SK-N-SH (cell line): Measurements from ENCODE around the gene IQGAP1. TPM values are rescaled to one million over a fixed set of nuclear protein-coding genes. Genes with fewer than 3 reads are reported as not detected.

Source experiments
- CTCF ChIA-PET: fragments of 300-600, 350-600 bp; formaldehyde crosslinking; extraction: SDS; loops from one replicate; lab custom pipeline; 2021; lab: Yijun Ruan, JAX
- POLR2A ChIA-PET: fragments of 350-600 bp; sonication (Branson Sonifier 250); formaldehyde crosslinking; extraction: SDS; loops from one replicate; lab custom pipeline; 2020; ENCODE audit warnings: antibody characterized with exemption, inconsistent platforms; lab: Yijun Ruan, JAX
- DNase-seq: peaks from one replicate; pipeline ENCODE4 v3.0.0; 2012
- H2AFZ ChIP-seq: fragments of 200-600 bp; sonication (generic); 2 replicates; pipeline ENCODE4 v1.8.1; 2016; ENCODE audit warnings: antibody characterized with exemption, mild to moderate bottlenecking, low read depth
- H3F3A ChIP-seq: fragments of 200-600 bp; sonication (generic); replicated peaks from 2 replicates; pipeline ENCODE3; 2016; ENCODE audit warnings: antibody characterized with exemption, mild to moderate bottlenecking; ENCODE audit not compliant: insufficient read depth
- H3K27ac ChIP-seq, 2 experiments: fragments of 200-500 bp in 1 of 2; fragments of 200-600 bp in 1 of 2; sonication (Bioruptor generic) in 1 of 2; sonication (generic), shearing (Covaris generic) in 1 of 2; 2 replicates each; pipeline versions ENCODE4 v1.5.1 to v1.6.1; 2014 to 2016; ENCODE audit warnings: low read depth in 2 of 2, inconsistent platforms in 1 of 2, low read length in 1 of 2, mild to moderate bottlenecking in 1 of 2, mixed read lengths in 1 of 2
- H3K27me3 ChIP-seq: fragments of 200-600 bp; sonication (generic), shearing (Covaris generic); 2 replicates; pipeline ENCODE4 v1.6.1; 2016; ENCODE audit warnings: mixed run types; ENCODE audit not compliant: insufficient read depth
- H3K36me3 ChIP-seq, 2 experiments: fragments of 200-500 bp in 1 of 2; fragments of 200-600 bp in 1 of 2; sonication (Bioruptor generic) in 1 of 2; sonication (generic) in 1 of 2; replicated peaks in 1 of 2; 2 replicates each; pipeline versions ENCODE3 to v1.5.1; 2014 to 2016; ENCODE audit warnings: low read length in 1 of 2, mild to moderate bottlenecking in 1 of 2; ENCODE audit not compliant: insufficient read depth in 2 of 2, control insufficient read depth in 1 of 2
- H3K4me1 ChIP-seq, 2 experiments: fragments of 200-500 bp in 1 of 2; fragments of 200-600 bp in 1 of 2; sonication (Bioruptor generic) in 1 of 2; sonication (generic), shearing (Covaris generic) in 1 of 2; 2 replicates each; pipeline versions ENCODE4 v1.5.1 to v1.6.1; 2014 to 2016; ENCODE audit warnings: low read depth in 1 of 2, low read length in 1 of 2, mixed run types in 1 of 2; ENCODE audit not compliant: insufficient read depth in 2 of 2, control insufficient read depth in 1 of 2
- H3K4me2 ChIP-seq: fragments of 200-600 bp; sonication (generic), shearing (Covaris generic); 2 replicates; pipeline ENCODE4 v1.6.1; 2017; ENCODE audit warnings: mixed run types
- H3K4me3 ChIP-seq, 2 experiments: fragments of 200-500 bp in 1 of 2; fragments of 200-600 bp in 1 of 2; sonication (Bioruptor generic) in 1 of 2; sonication (generic), shearing (Covaris generic) in 1 of 2; 2 replicates each; pipeline versions ENCODE4 v1.5.1 to v1.8.1; 2014 to 2016; ENCODE audit warnings: low read depth in 2 of 2, inconsistent platforms in 1 of 2, low read length in 1 of 2, mild to moderate bottlenecking in 1 of 2, mixed read lengths in 1 of 2, moderate library complexity in 1 of 2
- H3K79me2 ChIP-seq: fragments of 200-600 bp; sonication (generic); 2 replicates; pipeline ENCODE4 v1.8.1; 2017; ENCODE audit warnings: mild to moderate bottlenecking; ENCODE audit not compliant: insufficient read depth
- H3K9ac ChIP-seq: fragments of 200-600 bp; sonication (generic); 2 replicates; pipeline ENCODE4 v1.6.1; 2017; ENCODE audit warnings: mixed run types
- H3K9me2 ChIP-seq: fragments of 200-600 bp; sonication (generic); 2 replicates; pipeline ENCODE4 v1.6.1; 2017; ENCODE audit warnings: mixed run types
- H3K9me3 ChIP-seq: fragments of 200-600 bp; sonication (generic); 2 replicates; pipeline ENCODE4 v1.6.1; 2017; ENCODE audit warnings: mixed run types, mild to moderate bottlenecking, moderate library complexity
- H4K20me1 ChIP-seq: fragments of 200-600 bp; sonication (generic); 2 replicates; pipeline ENCODE4 v1.6.1; 2017; ENCODE audit warnings: mild to moderate bottlenecking, mixed run types; ENCODE audit not compliant: insufficient read depth
- FOSL2 ChIP-seq: IDR thresholded peaks from 2 replicates; pipeline ENCODE4 v1.4.0; 2012; ENCODE audit warnings: low read depth, mild to moderate bottlenecking, moderate library complexity, borderline replicate concordance
- NFIC ChIP-seq: IDR thresholded peaks from 2 replicates; pipeline ENCODE4 v1.4.0; 2012; ENCODE audit warnings: borderline replicate concordance
- RCOR1 ChIP-seq: fragments of 150-350 bp; IDR thresholded peaks from 2 replicates; pipeline ENCODE4 v1.6.1; 2017; ENCODE audit warnings: antibody characterized with exemption, low read length
- RXRA ChIP-seq: IDR thresholded peaks from 2 replicates; pipeline ENCODE4 v1.4.0; 2012; ENCODE audit warnings: low read depth, mild to moderate bottlenecking, borderline replicate concordance
- YY1 ChIP-seq: IDR thresholded peaks from 2 replicates; pipeline ENCODE4 v1.4.0; 2012; ENCODE audit warnings: low read depth, mild to moderate bottlenecking
- WGBS: methylation state at CpG from one replicate; pipeline ENCODE4 v1.1.6; 2017; ENCODE audit warnings: low lambda C conversion rate; 5-methylcytosine and 5-hydroxymethylcytosine counted together
- polyA plus RNA-seq, 3 experiments: library from polyadenylated mRNA; depleted of rRNA; stranded (reverse); fragments of >200 nt; gene quantifications; 2 replicates each; pipeline ENCODE4 v1.2.3, GENCODE V29; 2012
- TF ChIP-seq, protein P1 (sequence below): IDR thresholded peaks from 2 replicates; pipeline ENCODE4 v1.4.0; 2012; ENCODE audit warnings: low read depth, borderline replicate concordance
- TF ChIP-seq, protein P2 (sequence below): IDR thresholded peaks from 2 replicates; pipeline ENCODE4 v1.4.0; 2012; ENCODE audit warnings: low read depth, borderline replicate concordance
- TF ChIP-seq, protein P3 (sequence below): IDR thresholded peaks from 2 replicates; pipeline ENCODE4 v1.6.1; 2012; ENCODE audit warnings: mild to moderate bottlenecking, low read depth, low read length, moderate library complexity

IQGAP1 gene
- polyA plus RNA-seq, 1 of the 3 experiments (the other 2 are of a cell fraction) = 56.5 TPM

DNA sequence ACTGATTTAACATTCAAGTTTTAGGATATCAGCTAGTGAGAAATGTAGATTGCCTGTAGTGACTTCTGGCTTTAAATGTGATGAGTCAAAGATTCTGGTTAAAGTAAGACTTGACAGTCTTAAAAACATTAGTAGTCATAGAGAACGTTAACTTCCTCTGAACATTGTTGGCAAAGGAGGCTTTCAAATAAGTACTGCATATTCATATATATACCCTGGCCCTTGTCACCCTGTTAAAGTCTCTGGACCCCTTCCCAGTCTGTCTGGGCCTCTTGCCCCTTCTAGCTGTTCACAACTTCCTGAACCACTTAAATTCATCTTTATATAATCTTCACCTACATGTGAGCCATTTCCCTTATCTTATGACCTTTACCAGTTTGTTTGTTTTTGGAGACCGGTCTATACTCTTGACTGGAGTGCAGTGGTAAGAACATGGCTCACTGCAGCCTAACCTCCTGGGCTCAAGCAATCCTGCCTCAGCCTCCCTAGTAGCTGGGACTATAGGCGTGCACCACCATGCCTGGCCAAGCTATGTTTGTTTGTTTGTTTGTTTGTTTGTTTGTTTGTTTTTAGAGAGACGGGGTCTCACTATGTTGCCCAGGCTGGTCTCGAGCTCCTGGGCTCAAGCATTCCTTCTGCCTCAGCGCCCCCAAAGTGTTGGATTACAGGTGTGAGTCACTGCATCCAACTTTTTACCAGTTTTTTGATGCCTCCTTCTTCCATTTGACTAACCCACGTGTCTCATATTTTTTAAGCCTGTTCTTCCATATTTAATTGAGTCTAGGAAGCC, 77.3 kb downstream of the IQGAP1 start (continued):
- TF ChIP-seq, protein P1, sequence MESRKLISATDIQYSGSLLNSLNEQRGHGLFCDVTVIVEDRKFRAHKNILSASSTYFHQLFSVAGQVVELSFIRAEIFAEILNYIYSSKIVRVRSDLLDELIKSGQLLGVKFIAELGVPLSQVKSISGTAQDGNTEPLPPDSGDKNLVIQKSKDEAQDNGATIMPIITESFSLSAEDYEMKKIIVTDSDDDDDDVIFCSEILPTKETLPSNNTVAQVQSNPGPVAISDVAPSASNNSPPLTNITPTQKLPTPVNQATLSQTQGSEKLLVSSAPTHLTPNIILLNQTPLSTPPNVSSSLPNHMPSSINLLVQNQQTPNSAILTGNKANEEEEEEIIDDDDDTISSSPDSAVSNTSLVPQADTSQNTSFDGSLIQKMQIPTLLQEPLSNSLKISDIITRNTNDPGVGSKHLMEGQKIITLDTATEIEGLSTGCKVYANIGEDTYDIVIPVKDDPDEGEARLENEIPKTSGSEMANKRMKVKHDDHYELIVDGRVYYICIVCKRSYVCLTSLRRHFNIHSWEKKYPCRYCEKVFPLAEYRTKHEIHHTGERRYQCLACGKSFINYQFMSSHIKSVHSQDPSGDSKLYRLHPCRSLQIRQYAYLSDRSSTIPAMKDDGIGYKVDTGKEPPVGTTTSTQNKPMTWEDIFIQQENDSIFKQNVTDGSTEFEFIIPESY = no peak

DNA sequence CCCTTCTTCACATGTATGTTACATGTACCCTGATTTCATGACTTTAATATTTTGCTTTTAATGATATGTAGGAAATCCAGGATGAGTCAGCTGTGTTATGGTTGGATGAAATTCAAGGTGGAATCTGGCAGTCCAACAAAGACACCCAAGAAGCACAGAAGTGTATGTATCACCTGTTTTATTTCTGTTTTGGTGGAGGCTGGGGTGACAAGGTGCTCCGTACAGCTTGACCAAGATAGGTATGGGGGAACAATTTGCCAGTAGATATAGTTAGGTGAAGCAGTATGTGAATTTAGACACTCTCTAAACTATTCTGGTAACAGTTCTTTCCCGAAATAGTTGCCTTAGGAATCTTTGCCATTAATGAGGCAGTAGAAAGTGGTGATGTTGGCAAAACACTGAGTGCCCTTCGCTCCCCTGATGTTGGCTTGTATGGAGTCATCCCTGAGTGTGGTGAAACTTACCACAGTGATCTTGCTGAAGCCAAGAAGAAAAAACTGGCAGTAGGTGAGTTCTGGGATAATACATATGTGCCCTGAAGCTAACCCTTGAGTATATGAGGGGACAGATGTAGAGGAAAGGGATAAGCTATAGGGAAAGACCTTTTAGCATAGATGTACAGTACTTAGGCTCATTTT, 78.0 kb downstream of the IQGAP1 start:
- CTCF ChIA-PET = interaction anchor here (0.8 to 1.6 kb wide), 3 partner anchors 16 to 420 kb away, joined by 3 to 10 read pairs (median 5); no protein-coding TSS in a partner anchor
- peak overlapping the region; percentile 23; the same call in 1 of the 2 replicates for H3K4me2 ChIP-seq
- 89% methylated on average over 3 of the region's 3 CpGs for WGBS
- H3K9me3 ChIP-seq = no peaks in the 10 kb centered on the region
- peaks cover 0 to 27% of the 10 kb centered on the region in 2 experiments; a peak in 2 of 4 replicates for H3K4me1 ChIP-seq
- peaks cover 41% of the 10 kb centered on the region for H3F3A ChIP-seq
- POLR2A ChIA-PET = interaction anchor here (0.7 kb wide), 1 partner anchor 141 kb away, joined by 3 read pairs; no protein-coding TSS in a partner anchor
- no peaks in the 10 kb centered on the region for H3K27me3 ChIP-seq
- peak; percentile 57; the same call in 1 of the 2 replicates for TF ChIP-seq NFIC
- TF ChIP-seq, protein P2, sequence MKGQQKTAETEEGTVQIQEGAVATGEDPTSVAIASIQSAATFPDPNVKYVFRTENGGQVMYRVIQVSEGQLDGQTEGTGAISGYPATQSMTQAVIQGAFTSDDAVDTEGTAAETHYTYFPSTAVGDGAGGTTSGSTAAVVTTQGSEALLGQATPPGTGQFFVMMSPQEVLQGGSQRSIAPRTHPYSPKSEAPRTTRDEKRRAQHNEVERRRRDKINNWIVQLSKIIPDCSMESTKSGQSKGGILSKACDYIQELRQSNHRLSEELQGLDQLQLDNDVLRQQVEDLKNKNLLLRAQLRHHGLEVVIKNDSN = no peak
- peak; percentile 33; the same call in 1 of the 2 replicates for TF ChIP-seq FOSL2
- TF ChIP-seq RXRA = no peak
- TF ChIP-seq RCOR1 = no peak
- TF ChIP-seq, protein P3, sequence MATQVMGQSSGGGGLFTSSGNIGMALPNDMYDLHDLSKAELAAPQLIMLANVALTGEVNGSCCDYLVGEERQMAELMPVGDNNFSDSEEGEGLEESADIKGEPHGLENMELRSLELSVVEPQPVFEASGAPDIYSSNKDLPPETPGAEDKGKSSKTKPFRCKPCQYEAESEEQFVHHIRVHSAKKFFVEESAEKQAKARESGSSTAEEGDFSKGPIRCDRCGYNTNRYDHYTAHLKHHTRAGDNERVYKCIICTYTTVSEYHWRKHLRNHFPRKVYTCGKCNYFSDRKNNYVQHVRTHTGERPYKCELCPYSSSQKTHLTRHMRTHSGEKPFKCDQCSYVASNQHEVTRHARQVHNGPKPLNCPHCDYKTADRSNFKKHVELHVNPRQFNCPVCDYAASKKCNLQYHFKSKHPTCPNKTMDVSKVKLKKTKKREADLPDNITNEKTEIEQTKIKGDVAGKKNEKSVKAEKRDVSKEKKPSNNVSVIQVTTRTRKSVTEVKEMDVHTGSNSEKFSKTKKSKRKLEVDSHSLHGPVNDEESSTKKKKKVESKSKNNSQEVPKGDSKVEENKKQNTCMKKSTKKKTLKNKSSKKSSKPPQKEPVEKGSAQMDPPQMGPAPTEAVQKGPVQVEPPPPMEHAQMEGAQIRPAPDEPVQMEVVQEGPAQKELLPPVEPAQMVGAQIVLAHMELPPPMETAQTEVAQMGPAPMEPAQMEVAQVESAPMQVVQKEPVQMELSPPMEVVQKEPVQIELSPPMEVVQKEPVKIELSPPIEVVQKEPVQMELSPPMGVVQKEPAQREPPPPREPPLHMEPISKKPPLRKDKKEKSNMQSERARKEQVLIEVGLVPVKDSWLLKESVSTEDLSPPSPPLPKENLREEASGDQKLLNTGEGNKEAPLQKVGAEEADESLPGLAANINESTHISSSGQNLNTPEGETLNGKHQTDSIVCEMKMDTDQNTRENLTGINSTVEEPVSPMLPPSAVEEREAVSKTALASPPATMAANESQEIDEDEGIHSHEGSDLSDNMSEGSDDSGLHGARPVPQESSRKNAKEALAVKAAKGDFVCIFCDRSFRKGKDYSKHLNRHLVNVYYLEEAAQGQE = no peak
- no peak for TF ChIP-seq YY1
- H3K36me3 ChIP-seq = peaks cover 11 to 36% of the 10 kb centered on the region in 2 experiments
- H4K20me1 ChIP-seq = peaks cover 26% of the 10 kb centered on the region; the same call in 1 of the 2 replicates
- H3K9ac ChIP-seq = no peak overlapping the region
- peaks cover 49% of the 10 kb centered on the region for H3K79me2 ChIP-seq
- no peak overlapping the region for H2AFZ ChIP-seq
- H3K4me3 ChIP-seq = no peak overlapping the region
- H3K9me2 ChIP-seq = no peaks in the 10 kb centered on the region
- peak overlapping the region in 1 of 2 experiments; percentile 91; a peak in 2 of 4 replicates for H3K27ac ChIP-seq
- DNase-seq = no peak
